HG03521 (cell line): Measurements from ENCODE around the gene RANBP2.
"Not testable (repeated sequence)": the region's sequence is repeated elsewhere in the genome, so short reads cannot be mapped to it uniquely, and the experiment has no call there.

Experiments used
- ATAC-seq: cut with Tn5 transposase; IDR thresholded peaks from one replicate; pipeline ENCODE4 v1.9.1; 2021; ENCODE audit warnings: mild to moderate bottlenecking, moderate library complexity; ENCODE audit not compliant: unreplicated experiment

The RANBP2 gene

DNA sequence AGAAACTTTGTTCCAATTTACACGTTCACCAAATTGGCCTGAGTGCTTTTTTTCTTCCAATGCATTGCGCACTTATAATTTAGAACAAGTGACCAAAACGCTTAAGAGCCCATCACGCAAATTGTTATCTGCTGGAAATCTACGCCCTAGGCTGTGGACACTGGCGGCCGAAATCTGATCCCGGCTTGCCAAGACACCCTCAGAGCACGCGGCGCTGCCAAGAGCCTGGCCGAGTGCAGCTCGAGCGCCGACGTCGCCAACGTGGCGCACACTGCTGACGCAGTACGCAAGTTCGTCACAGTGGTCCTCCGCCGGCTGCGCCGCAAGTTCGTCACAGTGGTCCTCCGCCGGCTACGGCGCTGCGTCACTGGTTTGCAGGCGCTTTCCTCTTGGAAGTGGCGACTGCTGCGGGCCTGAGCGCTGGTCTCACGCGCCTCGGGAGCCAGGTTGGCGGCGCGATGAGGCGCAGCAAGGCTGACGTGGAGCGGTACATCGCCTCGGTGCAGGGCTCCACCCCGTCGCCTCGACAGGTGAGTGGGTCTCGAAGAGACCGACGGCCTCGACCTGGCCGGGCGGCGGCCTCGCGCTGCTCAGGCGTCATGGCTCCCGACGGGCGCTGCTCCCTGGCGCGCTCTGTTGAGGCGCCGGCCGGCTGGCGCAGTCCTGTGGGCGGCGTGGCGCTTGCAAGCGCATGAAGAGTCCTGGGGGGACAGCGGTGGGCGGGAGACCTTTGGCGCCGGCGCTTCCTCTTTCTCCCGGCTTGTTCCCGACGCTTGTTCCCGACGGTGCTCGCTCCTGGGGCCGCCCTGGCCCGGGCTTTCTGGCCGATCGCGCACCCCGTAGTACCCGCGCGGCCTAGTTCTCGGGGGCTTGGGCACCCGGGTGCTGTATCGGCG, at the start of gene RANBP2:
Gene RANBP2 (plus strand): TSS at position 334 of the 896 bp plus-strand sequence. CDS start 125 bp downstream, at position 459.
- peak; percentile 99 for ATAC-seq

DNA sequence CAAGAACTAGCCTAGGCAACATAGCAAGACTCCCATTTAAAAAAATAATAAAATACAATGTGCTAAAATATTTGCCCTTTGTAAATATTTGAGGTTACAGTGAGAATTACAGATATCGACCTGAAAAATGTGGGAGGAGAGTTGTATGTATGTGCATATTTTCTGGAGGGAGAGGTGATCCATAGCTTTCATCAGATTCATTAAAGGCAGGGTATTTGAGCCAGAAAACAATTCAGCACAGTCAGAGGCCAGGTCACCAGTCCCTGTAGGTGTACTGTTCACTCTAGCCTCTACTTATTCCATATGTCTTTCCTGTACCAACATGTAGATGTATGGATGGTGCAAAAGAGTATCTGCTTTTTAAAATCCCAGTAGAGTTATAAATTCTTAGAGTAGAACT, 49.0 kb upstream of the RANBP2 start:
- not testable (repeated sequence) for ATAC-seq

DNA sequence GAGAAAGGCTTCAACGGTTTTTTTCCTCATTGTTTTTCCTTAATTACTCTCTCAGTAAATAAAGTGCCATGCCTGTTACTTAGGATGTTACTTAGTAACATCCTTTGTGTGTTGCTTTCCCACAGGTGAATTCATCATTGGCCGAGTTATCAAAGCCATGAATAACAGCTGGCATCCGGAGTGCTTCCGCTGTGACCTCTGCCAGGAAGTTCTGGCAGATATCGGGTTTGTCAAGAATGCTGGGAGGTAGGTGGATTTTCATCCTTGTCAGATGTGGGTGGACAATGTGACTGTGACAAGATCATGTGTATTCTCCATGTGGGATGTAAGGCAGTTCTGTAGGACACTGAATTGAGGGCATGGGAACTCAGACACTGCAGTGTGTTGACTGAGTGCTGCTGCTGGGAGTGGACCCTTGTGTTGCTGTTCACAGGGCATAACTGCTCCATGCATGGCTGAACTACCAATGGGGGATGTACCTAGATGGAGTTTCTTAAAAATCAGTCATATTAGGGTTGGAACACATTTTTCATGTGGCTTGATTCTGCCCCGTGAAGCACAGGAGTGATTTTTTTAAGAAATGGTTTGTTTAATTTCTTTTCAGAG, 47.0 kb upstream of the RANBP2 start:
- ATAC-seq = not testable (repeated sequence)

DNA sequence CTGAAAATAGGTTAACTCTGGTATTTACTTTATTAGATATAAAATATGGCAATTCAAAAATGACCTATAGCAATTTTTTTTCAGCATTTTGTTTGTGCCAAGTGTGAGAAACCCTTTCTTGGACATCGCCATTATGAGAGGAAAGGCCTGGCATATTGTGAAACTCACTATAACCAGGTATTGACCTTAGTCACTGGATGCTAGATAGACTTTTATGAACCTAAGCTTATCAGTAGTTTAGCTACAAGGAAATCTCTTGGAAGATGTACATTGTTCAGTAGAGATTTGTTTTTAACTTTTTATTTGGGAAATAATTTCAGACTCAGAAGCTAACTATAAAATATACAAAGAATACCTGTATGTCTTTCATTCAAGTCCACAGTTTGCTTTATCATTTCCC, 42.8 kb upstream of the RANBP2 start:
- not testable (repeated sequence) for ATAC-seq

DNA sequence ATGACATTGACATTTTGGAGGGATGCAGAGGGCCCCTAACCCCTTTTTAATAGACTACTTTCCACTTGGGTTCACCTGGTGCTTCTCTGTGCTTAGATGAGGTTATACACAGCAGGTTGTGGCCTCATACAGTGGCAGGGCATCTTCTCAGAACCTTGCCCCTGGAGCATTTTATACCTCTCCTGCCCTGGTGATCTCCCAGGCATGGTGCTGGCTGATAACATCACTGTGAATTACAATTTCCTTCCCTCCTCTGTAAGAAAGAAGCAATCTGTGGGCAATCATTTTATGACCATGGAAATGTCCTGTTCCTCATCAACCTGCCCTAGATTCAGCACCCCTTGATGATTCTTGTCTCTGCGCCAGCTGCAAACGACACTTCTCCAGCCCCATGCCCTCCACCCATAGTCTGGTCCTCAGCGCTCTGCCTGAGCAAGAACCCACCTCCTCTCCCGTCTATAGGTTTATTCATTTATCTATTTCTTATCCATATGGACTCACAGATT, 42.0 kb upstream of the RANBP2 start:
- not testable (repeated sequence) for ATAC-seq

DNA sequence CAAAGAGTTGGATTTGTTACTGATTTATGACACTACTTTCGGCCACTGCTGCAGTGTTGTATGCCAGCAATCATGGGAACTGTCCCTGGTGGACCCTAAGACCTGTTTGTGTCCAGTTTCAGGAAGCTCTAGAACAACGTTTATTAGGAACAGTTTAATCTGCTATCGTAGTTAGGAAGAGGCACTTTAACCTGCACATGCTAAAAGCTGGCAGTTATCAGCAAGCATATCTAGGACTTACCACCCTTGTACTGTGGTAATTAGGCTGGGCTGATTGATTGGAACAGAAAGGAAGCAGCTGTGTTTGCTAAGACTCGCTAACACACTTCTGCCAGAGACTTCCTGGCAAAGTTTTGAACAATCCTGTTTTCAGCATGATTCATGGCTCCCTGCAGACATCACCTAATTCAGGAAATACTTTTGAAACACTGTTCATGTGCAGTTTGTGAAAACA, 41.1 kb upstream of the RANBP2 start:
- ATAC-seq = not testable (repeated sequence)

DNA sequence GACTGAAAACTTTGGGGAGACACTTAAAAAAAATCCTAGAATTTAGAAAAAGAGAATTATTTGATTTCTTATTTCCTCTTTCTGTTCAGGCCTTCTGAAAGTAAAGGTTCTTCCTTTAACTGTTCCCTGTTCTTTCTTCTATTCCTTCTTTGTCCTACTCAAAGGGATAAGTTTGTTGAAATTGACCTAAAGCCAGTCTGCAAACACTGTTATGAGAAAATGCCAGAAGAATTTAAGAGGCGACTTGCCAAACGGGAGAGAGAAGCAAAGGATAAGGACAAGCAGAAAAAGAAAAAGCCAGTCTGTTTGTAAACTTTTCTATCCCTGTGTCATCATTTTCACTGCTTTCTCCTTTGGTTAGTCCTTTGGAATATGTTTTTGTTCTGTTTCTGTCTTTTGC, 38.5 kb upstream of the RANBP2 start:
- not testable (repeated sequence) for ATAC-seq

DNA sequence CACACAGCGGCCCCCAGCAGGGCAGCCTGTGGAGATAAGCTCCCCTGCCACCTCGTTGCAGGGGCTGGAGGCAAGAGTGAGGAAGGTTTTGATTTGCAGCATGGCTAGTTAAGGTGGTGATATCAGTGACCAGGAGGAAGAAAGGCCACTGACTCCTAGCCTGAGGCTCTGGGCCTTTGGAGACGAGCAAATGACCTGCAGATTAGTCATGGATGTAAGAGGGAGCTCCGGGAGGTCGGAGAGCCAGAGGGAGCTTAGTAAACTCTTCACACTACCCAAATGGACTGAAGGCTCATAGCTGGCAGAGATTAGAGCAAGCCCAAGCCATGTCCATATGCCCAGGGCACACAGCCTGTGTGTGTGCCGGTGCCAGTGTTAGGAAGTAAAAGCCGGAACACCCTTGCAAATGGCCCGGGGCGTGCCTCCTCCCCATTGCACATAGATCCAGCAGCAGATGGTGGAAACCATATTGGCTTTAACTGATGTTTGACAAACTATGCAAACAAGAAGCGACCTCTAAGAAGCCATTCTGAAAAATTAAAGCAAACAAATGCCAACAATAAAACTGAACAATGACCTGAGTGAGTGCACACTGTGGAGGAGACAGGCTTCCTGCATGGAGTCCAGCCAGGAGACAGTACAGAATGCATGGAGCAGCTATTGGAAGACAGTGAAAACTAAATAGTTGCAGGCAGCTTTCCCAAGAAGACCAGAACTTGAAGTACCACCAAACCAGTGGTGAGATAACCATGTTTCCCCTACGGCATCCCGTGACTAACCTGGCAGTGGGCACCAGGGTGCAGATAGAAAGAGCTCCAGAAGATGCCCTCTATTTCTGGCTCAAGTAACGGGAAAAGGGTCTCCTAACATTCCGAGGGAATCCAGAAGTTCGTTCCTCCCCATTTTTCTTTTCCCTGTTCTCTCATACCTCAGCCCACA, 30.2 kb upstream of the RANBP2 start:
- ATAC-seq = not testable (repeated sequence)

DNA sequence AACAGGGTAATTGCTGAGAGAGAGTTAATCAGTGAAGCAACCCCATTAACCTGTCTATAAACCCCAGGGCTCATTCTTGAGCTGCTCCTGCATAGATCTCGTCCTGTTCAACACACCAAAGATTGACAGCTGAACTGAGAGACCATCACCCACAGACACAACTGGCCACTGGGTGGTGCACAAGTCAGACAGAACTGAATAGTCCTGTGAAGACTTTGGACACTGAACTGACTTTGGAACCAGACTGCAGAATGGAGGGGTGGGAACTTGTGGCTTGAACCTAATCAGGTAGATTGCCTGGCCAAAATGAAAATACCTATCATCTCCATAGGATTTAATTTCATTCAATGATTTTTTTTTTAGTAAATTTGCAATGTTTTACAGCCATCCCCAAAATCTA, 29.3 kb upstream of the RANBP2 start:
- peak; percentile 78 for ATAC-seq

DNA sequence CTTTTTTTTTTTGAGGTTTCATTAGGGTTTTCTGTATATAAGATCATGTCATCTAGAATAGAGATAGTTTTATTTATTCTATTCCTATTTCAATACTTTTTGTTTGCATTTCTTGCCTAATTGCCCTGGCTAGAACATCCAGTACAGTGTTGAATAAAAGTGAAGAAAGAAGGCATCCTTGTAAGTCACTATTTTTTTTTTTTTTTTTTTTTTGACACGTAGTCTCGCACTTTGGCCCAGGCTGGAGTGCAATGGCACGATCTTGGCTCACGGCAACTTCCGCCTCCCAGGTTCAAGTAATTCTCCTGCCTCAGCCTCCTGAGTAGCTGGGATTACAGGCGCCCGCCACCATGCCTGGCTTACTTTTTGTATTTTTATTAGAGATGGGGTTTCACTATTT, 27.8 kb upstream of the RANBP2 start:
- no peak for ATAC-seq

DNA sequence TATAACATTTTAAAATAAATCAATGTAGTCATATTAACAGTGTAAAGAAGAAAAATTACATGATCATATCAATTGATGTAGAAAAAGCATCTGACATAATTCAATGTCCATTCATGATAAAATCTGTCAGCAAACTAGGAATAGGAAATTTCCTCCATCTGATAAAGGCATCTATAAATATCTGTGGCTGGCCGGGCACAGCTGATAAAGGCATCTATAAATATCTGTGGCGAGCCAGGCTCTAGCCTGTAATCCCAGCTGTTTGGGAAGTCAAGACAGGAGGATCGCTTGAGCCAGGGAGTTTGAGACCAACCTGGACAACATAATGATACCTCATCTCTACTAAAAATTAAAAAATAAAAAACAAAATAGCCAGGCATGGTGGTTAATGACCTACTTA, 18.1 kb upstream of the RANBP2 start:
- ATAC-seq = no peak

DNA sequence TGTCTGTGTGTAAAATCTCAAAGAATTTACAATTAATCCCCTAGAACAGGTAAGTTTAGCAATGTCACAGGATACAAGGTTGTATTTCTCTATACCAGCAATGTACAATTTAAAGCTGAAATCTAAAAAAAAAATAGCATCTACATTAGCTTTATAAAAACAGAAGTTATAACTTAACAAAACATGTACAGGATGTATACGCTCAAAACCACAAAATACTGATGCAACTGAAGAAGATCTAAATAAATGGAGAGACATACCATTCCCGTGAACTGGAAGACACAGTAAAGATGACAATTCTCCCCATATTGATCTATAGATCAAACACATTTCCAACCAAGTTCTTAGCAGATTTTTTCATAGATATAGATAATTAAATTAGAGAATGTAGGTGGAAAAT, 17.5 kb upstream of the RANBP2 start:
- ATAC-seq = no peak

DNA sequence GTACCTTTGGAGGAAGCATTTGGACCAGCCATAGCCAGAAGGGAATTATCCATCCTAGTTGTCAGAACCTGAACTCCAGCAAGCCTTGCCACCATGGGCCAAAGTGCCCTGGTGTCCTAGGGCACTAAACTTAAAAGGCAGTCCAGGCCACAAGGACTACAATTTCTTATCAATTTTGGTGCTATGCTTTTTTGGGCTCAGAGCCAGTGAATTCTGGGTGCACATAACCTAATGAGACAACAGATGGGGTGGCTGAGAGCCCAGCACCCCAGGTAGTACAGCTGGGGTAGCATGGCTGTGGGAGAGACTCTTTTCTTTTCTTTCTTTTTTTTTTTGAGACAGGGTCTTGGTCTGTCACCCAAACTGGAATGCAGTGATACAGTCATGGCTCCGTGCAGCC, 14.4 kb upstream of the RANBP2 start:
- ATAC-seq = no peak

DNA sequence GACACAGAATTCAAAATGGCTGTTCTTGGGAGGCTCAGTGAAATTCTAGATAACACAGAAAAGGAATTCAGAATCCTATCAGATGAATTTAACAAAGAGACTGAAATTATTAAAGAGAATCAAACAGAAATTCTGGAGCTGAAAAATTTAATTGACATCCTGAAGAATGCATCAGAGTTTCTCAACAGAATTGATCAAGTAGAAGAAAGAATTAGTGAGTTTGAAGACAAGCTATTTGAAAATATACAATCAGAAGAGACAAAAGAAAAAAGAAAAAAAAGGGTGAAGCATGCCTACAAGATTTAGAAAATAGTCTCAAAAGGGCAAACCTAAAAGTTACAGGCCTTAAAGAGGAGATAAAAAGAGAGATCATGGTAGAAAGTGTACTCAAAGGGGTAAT, 12.0 kb upstream of the RANBP2 start:
- ATAC-seq = no peak

DNA sequence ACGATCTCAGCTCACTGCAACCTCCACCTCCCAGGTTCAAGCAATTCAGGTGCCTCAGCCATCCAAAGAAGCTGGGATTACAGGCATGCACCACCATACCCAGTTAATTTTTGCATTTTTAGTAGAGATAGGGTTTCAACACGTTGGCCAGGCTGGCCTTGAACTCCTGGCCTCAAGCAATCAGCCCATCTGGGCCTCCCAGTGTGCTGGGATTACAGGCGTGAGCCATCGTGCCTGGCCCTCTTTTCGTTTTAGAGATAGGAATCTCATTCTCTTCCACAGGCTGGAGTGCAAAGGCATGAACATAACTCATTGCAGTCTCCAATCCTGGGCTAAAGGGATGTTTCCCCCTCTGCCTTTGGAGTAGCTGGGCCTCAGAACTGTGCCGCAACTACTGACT, 2.3 kb upstream of the RANBP2 start:
- ATAC-seq = not testable (repeated sequence)

DNA sequence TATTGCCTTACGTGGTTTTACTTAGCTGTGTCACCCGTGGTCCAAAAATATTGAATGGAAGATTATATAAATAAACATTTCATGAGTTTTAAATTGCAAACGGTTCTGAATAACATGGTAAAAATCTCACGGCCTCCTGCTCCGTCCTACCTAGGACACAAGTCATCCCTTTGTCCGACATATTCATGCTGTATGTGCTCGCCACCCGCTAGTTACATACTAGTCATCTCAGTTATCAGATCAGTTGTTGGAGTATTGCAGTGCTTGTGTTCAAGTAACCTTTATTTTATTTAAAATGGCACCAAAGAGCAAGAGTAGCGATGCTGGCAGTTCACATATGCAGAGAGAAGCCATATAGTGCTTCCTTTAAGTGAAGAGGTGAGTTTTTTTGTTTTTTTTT, 6.8 kb downstream of the RANBP2 start:
- ATAC-seq = not testable (repeated sequence)

DNA sequence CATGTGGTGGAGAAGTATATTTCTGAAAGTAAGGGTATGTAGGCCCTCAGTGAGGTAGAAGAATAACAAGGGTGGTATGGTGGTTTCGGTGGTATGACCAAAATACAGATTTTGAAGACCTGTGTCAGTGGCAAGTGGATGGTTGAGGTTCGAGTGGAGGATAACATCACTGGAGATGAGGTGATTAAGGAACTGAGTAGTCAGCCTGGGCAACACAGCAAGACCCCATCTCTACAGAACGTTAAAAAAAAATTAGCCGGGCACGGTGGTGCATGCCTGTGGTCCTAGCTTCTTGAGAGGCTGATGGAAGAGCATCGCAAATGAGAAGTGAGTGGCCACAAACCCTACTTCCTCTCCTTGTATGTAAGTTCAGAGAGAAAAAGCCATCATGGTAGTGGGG, 15.4 kb downstream of the RANBP2 start:
- not testable (repeated sequence) for ATAC-seq

DNA sequence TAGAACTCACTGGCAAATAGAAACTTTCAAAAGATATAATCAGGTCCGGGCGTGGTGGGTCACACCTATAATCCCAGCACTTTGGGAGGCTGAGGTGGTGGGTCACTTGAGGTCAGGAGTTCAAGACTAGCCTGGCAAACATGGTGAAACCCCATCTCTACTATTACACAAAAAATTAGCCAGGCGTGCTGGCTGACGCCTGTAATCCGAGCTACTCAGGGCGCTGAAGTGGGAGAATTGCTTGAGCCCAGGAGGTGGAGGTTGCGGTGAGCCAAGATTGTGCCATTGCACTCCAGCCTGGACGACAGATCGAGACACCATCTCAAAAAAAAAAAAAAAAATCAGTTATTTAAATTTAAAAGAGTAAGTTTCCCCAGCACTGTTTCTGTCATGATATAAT, 38.7 kb downstream of the RANBP2 start:
- ATAC-seq = not testable (repeated sequence)

DNA sequence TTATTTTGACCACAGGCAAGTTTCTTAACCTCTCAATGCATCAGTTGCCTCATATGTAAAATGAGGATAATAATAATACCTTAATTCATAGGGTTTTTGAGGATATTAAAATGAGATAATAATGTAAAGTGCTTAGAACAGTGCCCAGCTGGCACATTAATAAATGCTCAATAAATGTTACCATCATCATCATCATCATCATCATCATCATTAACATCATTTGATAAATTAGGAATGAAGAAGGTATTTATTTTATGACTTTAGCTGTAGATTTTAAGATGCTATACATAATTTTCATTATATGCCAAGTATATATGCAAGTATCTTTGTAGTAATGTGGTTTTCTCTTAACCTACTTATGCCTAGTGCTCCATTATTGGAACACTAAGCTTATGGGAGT, 43.3 kb downstream of the RANBP2 start:
- ATAC-seq = not testable (repeated sequence)

DNA sequence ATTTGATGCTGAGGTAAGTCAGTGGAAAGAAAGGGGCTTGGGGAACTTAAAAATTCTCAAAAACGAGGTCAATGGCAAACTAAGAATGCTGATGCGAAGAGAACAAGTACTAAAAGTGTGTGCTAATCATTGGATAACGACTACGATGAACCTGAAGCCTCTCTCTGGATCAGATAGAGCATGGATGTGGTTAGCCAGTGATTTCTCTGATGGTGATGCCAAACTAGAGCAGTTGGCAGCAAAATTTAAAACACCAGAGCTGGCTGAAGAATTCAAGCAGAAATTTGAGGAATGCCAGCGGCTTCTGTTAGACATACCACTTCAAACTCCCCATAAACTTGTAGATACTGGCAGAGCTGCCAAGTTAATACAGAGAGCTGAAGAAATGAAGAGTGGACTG, 47.4 kb downstream of the RANBP2 start:
- ATAC-seq = not testable (repeated sequence)

DNA sequence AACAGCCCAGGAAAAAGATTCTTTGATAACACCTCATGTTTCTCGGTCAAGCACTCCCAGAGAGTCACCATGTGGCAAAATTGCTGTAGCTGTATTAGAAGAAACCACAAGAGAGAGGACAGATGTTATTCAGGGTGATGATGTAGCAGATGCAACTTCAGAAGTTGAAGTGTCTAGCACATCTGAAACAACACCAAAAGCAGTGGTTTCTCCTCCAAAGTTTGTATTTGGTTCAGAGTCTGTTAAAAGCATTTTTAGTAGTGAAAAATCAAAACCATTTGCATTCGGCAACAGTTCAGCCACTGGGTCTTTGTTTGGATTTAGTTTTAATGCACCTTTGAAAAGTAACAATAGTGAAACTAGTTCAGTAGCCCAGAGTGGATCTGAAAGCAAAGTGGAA, 48.6 kb downstream of the RANBP2 start:
- not testable (repeated sequence) for ATAC-seq
